Measurements from ENCODE around the gene ELFN2. TPM values are rescaled to one million over a fixed set of nuclear protein-coding genes. Genes with fewer than 3 reads are reported as not detected.

The ELFN2 gene
- total RNA-seq, 1 donor: under 0.01 TPM

DNA sequence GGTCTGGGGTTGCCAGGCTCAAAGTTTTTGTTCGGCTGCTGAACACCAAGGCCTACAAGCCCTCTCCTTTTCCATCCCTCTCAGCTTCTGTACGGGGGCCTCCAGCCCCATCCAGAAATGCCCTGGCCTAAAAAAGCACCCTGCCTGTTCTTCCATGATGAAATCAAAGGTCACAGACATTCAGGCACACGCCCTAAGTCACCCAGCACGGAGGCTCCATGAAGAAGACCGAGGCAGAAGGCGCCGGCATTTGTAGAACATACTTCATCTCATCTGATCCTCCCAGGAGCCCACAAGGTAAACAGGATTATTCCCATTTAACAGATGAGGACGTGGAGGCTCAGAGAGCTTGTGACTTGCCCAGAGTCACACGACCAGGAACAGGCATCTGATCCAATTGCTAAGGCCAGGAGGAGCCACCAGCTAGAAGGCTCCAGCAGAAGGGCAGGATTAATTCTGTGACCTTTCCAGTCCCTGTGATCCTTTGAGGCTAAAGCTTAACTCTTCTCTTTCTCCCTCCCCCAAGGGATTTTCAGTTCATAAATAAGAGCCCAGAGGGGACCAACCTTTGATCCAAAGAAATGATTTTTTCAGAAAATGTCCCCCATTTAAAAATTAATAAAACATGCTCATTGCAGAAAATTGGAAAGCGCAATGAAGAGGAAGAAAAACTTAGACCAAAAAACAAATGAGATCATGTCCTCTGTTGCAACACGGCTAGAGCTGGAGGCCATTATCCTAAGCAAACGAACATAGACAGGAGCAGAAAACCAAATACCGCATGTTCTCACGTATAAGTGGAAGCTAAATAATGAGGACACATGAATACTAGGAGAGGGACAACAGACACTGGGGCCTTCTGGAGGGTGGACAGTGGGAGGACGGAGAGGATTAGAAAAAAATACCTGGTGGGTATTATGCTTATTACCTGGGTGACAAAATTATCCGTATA lies 106.3 kb downstream of the ELFN2 start:
- no peak for DNase-seq (ENCODE audit: low read depth)
- no peak overlapping the region for H3K4me3 ChIP-seq (ENCODE audit: low read depth, low read length)
- TF ChIP-seq, protein P1, sequence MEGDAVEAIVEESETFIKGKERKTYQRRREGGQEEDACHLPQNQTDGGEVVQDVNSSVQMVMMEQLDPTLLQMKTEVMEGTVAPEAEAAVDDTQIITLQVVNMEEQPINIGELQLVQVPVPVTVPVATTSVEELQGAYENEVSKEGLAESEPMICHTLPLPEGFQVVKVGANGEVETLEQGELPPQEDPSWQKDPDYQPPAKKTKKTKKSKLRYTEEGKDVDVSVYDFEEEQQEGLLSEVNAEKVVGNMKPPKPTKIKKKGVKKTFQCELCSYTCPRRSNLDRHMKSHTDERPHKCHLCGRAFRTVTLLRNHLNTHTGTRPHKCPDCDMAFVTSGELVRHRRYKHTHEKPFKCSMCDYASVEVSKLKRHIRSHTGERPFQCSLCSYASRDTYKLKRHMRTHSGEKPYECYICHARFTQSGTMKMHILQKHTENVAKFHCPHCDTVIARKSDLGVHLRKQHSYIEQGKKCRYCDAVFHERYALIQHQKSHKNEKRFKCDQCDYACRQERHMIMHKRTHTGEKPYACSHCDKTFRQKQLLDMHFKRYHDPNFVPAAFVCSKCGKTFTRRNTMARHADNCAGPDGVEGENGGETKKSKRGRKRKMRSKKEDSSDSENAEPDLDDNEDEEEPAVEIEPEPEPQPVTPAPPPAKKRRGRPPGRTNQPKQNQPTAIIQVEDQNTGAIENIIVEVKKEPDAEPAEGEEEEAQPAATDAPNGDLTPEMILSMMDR (IDR thresholded peaks at IDR 0.05; ENCODE audit: insufficient read depth, low read depth, low read length): no peak

DNA sequence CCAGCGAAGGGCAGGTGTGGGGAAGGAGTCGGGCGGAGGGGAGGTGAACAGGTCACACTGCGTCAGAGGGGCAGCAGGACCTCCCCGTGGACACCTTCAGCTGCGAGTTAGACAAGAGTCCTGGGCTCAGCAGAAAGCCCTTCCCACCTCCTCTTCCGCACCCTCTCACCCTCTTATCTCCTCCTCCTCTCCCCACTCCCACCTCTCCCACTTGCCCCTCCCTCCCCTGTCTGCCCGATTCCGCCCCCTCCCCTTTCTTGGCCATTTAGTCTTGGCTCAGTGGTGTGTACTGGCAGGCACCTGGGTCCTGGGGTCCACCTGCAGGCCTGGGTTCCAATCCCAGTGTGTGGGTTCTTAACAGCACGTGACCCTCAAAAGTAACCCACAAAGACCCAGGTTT lies 107.8 kb downstream of the ELFN2 start:
- H3K4me3 ChIP-seq (ENCODE audit: low read depth, low read length): no peak overlapping the region
- no peak for DNase-seq (ENCODE audit: low read depth)
- TF ChIP-seq, protein P1 (IDR thresholded peaks at IDR 0.05; ENCODE audit: insufficient read depth, low read depth, low read length): no peak

DNA sequence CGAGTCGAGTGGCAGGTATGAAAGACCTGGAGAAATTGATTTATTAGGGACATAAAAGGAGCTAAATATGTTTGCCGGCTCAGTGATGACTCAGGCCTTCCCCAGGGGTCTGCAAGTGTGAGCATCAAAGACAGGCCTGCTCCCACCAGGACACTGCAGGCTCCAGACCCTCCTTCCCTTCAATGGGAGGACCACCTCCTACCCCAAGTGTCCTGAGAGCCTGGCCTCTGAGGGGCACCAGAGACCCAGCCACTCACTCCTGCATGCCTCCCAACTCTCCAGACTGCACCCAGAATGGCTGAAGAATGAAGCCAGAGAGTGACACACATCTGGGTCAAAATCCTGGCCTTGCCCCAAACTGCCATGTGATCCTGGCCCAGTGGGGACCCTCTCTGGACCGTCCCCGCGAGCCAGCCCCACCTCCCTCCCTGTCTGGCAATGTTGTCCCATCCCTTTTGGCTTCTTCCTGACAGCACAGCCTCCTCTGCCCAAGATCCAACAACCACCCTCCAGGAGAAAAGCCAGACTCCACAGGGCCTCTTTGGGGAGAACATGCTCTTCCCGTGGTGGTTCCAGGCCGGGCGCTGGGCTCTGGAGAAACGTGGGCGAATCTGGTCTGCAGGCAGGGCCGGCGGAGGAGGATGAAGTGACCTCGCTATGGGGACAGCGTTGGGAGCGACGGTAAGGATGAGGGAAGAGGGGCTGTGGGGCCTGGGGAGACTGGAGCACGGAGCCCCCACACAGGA lies 108.7 kb downstream of the ELFN2 start:
- TF ChIP-seq, protein P1 (IDR thresholded peaks at IDR 0.05; ENCODE audit: insufficient read depth, low read depth, low read length): no peak
- H3K4me3 ChIP-seq (ENCODE audit: low read depth, low read length): no peak overlapping the region
- no peak for DNase-seq (ENCODE audit: low read depth)

Other genes with a start within 250 kb of the ELFN2 start
- 9.5 and 10.6 TPM in 2 replicates for gene C1QTNF6, start 239.2 kb downstream of the ELFN2 start, total RNA-seq
- not detected in 2 replicates for gene SSTR3, start 215.0 kb downstream of the ELFN2 start, total RNA-seq
- gene RAC2, start 183.2 kb downstream of the ELFN2 start, total RNA-seq: 8.1 and 11.2 TPM in 2 replicates
- under 0.01 TPM in 2 replicates for gene CYTH4, start 145.0 kb downstream of the ELFN2 start, total RNA-seq
- gene MFNG, start 58.9 kb upstream of the ELFN2 start, total RNA-seq: under 0.01 TPM in 1 of 2 replicates, not detected in the other
- gene CARD10, start 91.9 kb upstream of the ELFN2 start, total RNA-seq: 3.0 and 3.5 TPM in 2 replicates
- 22.9 and 33.2 TPM in 2 replicates for gene CDC42EP1, start 133.0 kb upstream of the ELFN2 start, total RNA-seq
- gene LGALS2, start 152.6 kb upstream of the ELFN2 start, total RNA-seq: not detected in 2 replicates
- 33.2 and 39.0 TPM in 2 replicates for gene GGA1, start 181.4 kb upstream of the ELFN2 start, total RNA-seq
- gene SH3BP1, start 212.2 kb upstream of the ELFN2 start, total RNA-seq: 9.0 and 11.2 TPM in 2 replicates
- gene PDXP, start 231.2 kb upstream of the ELFN2 start, total RNA-seq: 9.0 and 9.9 TPM in 2 replicates
- 3,707 and 5,728 TPM in 2 replicates for gene LGALS1, start 248.2 kb upstream of the ELFN2 start, total RNA-seq

All from fibroblast of villous mesenchyme (primary cell).